ENCODE results near the gene CCDC137.

Gene CCDC137

GRCh38 chr17:81686614-81687013, 20.1 kb downstream of the CCDC137 start:
- no peak for DNase-seq (ENCODE audit: low read depth, low spot score)
- TF ChIP-seq CTCF (IDR thresholded peaks at IDR 0.05; ENCODE audit: insufficient read depth, low read length, missing control alignments): no peak
- ChIA-PET POLR2A (interaction anchor here (1.6 kb wide), 1 partner anchor 15 kb away, joined by 4 read pairs; no protein-coding TSS in a partner anchor), CTCF (no interaction called here)
- no peak overlapping the region; the same call in 1 of the 2 replicates for H3K4me3 ChIP-seq (ENCODE audit: low read depth, low read length)

- CTCF ChIA-PET: interaction anchor here (0.7 kb wide), 1 partner anchor 22 kb away, joined by 3 read pairs; no protein-coding TSS in a partner anchor
- DNase-seq (ENCODE audit: low read depth, low spot score): no peak
- no peak overlapping the region for H3K4me3 ChIP-seq (ENCODE audit: low read depth, low read length)
- POLR2A ChIA-PET: interaction anchor here (0.9 to 1.6 kb wide), 2 partner anchors 14 to 15 kb away, joined by 3 to 4 read pairs; partner anchors contain the start of gene MRPL12
- TF ChIP-seq CTCF (IDR thresholded peaks at IDR 0.05; ENCODE audit: insufficient read depth, low read length, missing control alignments): no peak
Measured at GRCh38 chr17:81687770-81688541, 21.4 kb downstream of the CCDC137 start.

GRCh38 chr17:81688616-81689015, 22.1 kb downstream of the CCDC137 start:
- no peak for TF ChIP-seq CTCF (IDR thresholded peaks at IDR 0.05; ENCODE audit: insufficient read depth, low read length, missing control alignments)
- ChIA-PET CTCF (no interaction called here), POLR2A (no interaction called here)
- no peak for DNase-seq (ENCODE audit: low read depth, low spot score)
- H3K4me3 ChIP-seq (ENCODE audit: low read depth, low read length): no peak overlapping the region

- no peak for TF ChIP-seq CTCF (IDR thresholded peaks at IDR 0.05; ENCODE audit: insufficient read depth, low read length, missing control alignments)
- DNase-seq (ENCODE audit: low read depth, low spot score): no peak
- H3K4me3 ChIP-seq (ENCODE audit: low read depth, low read length): no peak overlapping the region
- CTCF ChIA-PET: interaction anchor here (1.1 kb wide), 1 partner anchor 15 kb away, joined by 4 read pairs; no protein-coding TSS in a partner anchor
- POLR2A ChIA-PET: no interaction called here
Measured at GRCh38 chr17:81690066-81690465, 23.5 kb downstream of the CCDC137 start.

- H3K4me3 ChIP-seq (ENCODE audit: low read depth, low read length): no peak overlapping the region
- POLR2A ChIA-PET: no interaction called here
- no peak for DNase-seq (ENCODE audit: low read depth, low spot score)
- no peak for TF ChIP-seq CTCF (IDR thresholded peaks at IDR 0.05; ENCODE audit: insufficient read depth, low read length, missing control alignments)
- CTCF ChIA-PET: no interaction called here
Measured at GRCh38 chr17:81690549-81690948, 24.0 kb downstream of the CCDC137 start.

- DNase-seq (ENCODE audit: low read depth, low spot score): no peak
- CTCF ChIA-PET: no interaction called here
- POLR2A ChIA-PET: no interaction called here
- no peak overlapping the region for H3K4me3 ChIP-seq (ENCODE audit: low read depth, low read length)
- TF ChIP-seq CTCF (IDR thresholded peaks at IDR 0.05; ENCODE audit: insufficient read depth, low read length, missing control alignments): no peak
Measured at GRCh38 chr17:81691196-81691595, 24.7 kb downstream of the CCDC137 start.
